ENCODE measurements around the gene DNMBP.

The DNMBP gene

DNA sequence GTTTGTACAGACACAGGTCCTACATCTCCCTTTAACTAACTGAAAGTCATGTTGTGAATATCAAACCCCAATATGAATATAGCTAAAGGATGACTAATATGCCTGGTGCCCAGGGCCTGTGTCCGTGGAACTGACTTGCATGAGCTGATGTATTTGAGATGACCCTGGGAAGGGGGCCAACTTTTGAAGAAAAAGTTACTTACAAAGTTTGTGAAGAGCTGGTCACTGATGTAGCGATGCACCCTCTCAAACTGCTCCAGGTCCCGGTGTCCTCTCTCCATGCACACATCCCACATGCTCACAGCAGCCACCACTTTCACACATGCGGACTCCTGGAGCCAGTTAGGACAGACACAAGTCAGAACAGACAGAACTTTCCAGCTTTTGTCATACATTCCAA is 121.1 kb downstream of the DNMBP start:
- H3K36me3 ChIP-seq (ENCODE audit: insufficient read depth): no peaks in the 10 kb centered on the region
- H3K4me1 ChIP-seq (ENCODE audit: low read depth, poor library complexity, severe bottlenecking): no peaks in the 10 kb centered on the region
- no peak overlapping the region for H3K4me3 ChIP-seq (IDR thresholded peaks at IDR 0.05; ENCODE audit: insufficient read depth, low read depth, low read length)
- no peaks in the 10 kb centered on the region for H4K20me1 ChIP-seq (ENCODE audit: insufficient read depth)
- H3K4me2 ChIP-seq: no peak overlapping the region
- no peak overlapping the region for H2AFZ ChIP-seq (ENCODE audit: low read depth)
- TF ChIP-seq, protein P1, sequence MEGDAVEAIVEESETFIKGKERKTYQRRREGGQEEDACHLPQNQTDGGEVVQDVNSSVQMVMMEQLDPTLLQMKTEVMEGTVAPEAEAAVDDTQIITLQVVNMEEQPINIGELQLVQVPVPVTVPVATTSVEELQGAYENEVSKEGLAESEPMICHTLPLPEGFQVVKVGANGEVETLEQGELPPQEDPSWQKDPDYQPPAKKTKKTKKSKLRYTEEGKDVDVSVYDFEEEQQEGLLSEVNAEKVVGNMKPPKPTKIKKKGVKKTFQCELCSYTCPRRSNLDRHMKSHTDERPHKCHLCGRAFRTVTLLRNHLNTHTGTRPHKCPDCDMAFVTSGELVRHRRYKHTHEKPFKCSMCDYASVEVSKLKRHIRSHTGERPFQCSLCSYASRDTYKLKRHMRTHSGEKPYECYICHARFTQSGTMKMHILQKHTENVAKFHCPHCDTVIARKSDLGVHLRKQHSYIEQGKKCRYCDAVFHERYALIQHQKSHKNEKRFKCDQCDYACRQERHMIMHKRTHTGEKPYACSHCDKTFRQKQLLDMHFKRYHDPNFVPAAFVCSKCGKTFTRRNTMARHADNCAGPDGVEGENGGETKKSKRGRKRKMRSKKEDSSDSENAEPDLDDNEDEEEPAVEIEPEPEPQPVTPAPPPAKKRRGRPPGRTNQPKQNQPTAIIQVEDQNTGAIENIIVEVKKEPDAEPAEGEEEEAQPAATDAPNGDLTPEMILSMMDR (conservative IDR thresholded peaks at IDR 0.05; ENCODE audit: low read depth, low read length): no peak
- no peak overlapping the region for H3K9ac ChIP-seq
- no peaks in the 10 kb centered on the region for H3K27me3 ChIP-seq (ENCODE audit: insufficient read depth, low read depth)
- no peaks in the 10 kb centered on the region for H3K79me2 ChIP-seq (ENCODE audit: insufficient read depth, low read depth)
- H3K27ac ChIP-seq: no peak overlapping the region

DNA sequence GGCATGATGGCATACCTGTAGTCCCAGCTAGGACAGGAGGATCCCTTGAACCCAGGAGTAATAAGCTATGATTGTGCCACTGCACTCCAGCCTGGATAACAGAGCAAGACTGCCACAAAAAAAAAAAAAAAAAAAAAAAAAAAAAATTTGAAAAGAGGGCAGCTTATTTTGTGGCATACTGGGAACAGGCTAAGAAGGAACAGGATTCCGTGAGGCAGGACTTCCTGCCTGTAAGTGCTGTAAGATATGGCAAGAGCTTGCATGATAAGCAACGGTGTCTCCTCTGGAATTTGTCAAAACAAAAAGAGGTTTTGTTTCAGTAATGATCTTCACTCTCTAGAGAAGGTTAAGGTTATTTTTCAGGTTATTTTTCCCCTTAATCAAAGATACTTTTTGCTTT is 126.2 kb downstream of the DNMBP start:
- H3K9ac ChIP-seq: no peak overlapping the region
- H3K27ac ChIP-seq: no peak overlapping the region
- no peak overlapping the region for H3K4me2 ChIP-seq
- no peaks in the 10 kb centered on the region for H3K27me3 ChIP-seq (ENCODE audit: insufficient read depth, low read depth)
- TF ChIP-seq, protein P1 (conservative IDR thresholded peaks at IDR 0.05; ENCODE audit: low read depth, low read length): no peak
- H4K20me1 ChIP-seq (ENCODE audit: insufficient read depth): no peaks in the 10 kb centered on the region
- no peaks in the 10 kb centered on the region for H3K79me2 ChIP-seq (ENCODE audit: insufficient read depth, low read depth)
- no peaks in the 10 kb centered on the region for H3K36me3 ChIP-seq (ENCODE audit: insufficient read depth)
- no peak overlapping the region for H2AFZ ChIP-seq (ENCODE audit: low read depth)
- no peaks in the 10 kb centered on the region for H3K4me1 ChIP-seq (ENCODE audit: low read depth, poor library complexity, severe bottlenecking)
- no peak overlapping the region for H3K4me3 ChIP-seq (IDR thresholded peaks at IDR 0.05; ENCODE audit: insufficient read depth, low read depth, low read length)

DNA sequence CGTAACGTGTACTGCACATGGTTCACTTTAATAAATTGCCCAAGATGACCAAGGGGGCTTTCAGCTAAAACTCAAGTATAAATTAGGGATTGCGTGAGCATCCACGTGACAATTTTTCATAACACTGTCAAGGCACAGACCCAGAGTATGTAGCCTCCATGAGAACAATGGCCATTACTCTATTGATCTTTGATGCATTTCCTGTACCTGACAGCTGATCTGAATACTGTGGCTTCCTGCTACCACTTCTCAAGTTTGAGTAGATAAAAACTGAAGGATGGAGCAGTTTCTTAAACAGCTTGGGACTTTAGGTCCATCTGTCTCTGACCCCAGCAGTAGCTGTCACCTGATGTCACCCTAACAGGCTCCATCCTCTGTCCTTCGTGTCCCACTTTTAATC is 128.4 kb downstream of the DNMBP start:
- Histone ChIP-seq H4K20me1 (ENCODE audit: insufficient read depth) (no peaks in the 10 kb centered on the region), H3K9ac (no peak overlapping the region), H3K27ac (no peak overlapping the region), H3K79me2 (ENCODE audit: insufficient read depth, low read depth) (no peaks in the 10 kb centered on the region), H3K27me3 (ENCODE audit: insufficient read depth, low read depth) (no peaks in the 10 kb centered on the region), H3K4me2 (no peak overlapping the region), H2AFZ (ENCODE audit: low read depth) (no peak overlapping the region), H3K4me3 (IDR thresholded peaks at IDR 0.05; ENCODE audit: insufficient read depth, low read depth, low read length) (no peak overlapping the region), H3K4me1 (ENCODE audit: low read depth, poor library complexity, severe bottlenecking) (no peaks in the 10 kb centered on the region), H3K36me3 (ENCODE audit: insufficient read depth) (no peaks in the 10 kb centered on the region)
- TF ChIP-seq, protein P1 (conservative IDR thresholded peaks at IDR 0.05; ENCODE audit: low read depth, low read length): no peak

DNA sequence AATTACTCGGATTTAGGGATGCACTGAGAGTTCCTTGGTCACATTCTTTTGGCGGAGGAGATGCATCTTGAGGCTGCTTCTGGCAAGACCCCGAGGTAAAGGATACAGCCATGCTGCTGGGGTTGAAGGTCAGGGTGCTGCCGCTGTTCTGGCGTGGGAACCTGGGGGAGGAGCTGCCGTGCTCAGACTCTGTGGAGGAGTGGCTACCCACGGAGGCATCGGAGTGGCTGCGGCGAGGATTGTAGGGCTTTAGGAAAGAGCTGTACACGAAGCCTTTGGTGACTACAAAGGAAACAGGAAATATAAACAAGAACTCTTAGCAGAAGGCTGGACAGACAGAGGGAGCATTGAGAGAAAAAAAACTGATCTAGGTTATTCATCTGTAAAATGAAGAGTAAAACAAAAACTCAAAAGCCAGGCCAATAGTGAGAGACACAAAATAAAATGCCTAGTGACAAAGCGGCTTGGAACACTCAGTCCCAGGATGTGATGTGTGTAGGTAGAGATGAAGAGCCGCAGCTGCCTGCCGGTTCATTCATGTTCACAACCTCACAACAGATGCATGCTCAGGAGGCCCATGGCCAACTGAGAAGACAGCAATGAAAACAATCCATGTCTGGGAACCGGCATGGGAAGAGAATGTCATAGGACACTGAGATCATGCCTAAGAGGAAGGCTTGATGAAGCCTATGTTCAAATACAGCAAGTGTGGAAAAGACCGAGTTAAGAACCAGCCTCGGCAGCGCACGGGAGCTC is 129.5 kb downstream of the DNMBP start:
- Histone ChIP-seq H3K27ac (no peak overlapping the region), H3K36me3 (ENCODE audit: insufficient read depth) (no peaks in the 10 kb centered on the region), H3K4me1 (ENCODE audit: low read depth, poor library complexity, severe bottlenecking) (no peaks in the 10 kb centered on the region), H3K4me3 (IDR thresholded peaks at IDR 0.05; ENCODE audit: insufficient read depth, low read depth, low read length) (no peak overlapping the region), H4K20me1 (ENCODE audit: insufficient read depth) (no peaks in the 10 kb centered on the region), H3K79me2 (ENCODE audit: insufficient read depth, low read depth) (no peaks in the 10 kb centered on the region), H2AFZ (ENCODE audit: low read depth) (no peak overlapping the region), H3K27me3 (ENCODE audit: insufficient read depth, low read depth) (no peaks in the 10 kb centered on the region), H3K4me2 (no peak overlapping the region), H3K9ac (no peak overlapping the region)
- TF ChIP-seq, protein P1 (conservative IDR thresholded peaks at IDR 0.05; ENCODE audit: low read depth, low read length): no peak
